ENCODE data around the gene NFKBIB.

DNA sequence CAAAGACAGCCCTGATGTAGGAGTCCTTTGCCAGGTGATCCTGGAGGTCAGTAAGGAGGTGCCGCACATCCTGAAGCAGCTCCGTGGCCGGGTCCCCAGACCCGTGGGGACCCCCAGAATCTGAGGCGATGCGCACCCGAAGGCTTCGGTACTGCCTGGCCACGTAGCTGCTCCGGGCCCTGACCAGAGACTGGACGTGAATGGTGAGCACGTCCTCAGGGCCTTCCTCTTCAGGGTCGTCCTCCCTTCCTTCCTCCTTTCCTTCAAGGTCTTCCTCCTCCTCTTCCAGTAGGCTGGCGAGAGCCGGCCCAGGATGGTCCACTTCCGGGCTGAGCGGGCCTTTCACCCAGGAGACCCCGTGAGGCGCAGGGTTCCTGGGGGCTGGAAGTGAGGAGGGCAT, 29.2 kb upstream of the NFKBIB start:
- TF ChIP-seq ZFP36 (IDR thresholded peaks at IDR 0.05; ENCODE audit: borderline replicate concordance, partially characterized antibody) (no peak), EP300 (IDR thresholded peaks at IDR 0.05) (no peak), PHF8 (IDR thresholded peaks at IDR 0.05; ENCODE audit: borderline replicate concordance, low read depth) (no peak), MYC (IDR thresholded peaks at IDR 0.05; ENCODE audit: borderline replicate concordance, low read length) (no peak), CEBPB (IDR thresholded peaks at IDR 0.05) (no peak), NPAS2 (CRISPR knock-in tag; IDR thresholded peaks at IDR 0.05; ENCODE audit: borderline replicate concordance) (no peak), SMC3 (IDR thresholded peaks at IDR 0.05) (no peak), ESRRA (IDR thresholded peaks at IDR 0.05; ENCODE audit: borderline replicate concordance, low read length) (no peak)
- TF ChIP-seq, protein P1, sequence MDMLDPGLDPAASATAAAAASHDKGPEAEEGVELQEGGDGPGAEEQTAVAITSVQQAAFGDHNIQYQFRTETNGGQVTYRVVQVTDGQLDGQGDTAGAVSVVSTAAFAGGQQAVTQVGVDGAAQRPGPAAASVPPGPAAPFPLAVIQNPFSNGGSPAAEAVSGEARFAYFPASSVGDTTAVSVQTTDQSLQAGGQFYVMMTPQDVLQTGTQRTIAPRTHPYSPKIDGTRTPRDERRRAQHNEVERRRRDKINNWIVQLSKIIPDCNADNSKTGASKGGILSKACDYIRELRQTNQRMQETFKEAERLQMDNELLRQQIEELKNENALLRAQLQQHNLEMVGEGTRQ (IDR thresholded peaks at IDR 0.05), result no peak
- TF ChIP-seq, protein P2, sequence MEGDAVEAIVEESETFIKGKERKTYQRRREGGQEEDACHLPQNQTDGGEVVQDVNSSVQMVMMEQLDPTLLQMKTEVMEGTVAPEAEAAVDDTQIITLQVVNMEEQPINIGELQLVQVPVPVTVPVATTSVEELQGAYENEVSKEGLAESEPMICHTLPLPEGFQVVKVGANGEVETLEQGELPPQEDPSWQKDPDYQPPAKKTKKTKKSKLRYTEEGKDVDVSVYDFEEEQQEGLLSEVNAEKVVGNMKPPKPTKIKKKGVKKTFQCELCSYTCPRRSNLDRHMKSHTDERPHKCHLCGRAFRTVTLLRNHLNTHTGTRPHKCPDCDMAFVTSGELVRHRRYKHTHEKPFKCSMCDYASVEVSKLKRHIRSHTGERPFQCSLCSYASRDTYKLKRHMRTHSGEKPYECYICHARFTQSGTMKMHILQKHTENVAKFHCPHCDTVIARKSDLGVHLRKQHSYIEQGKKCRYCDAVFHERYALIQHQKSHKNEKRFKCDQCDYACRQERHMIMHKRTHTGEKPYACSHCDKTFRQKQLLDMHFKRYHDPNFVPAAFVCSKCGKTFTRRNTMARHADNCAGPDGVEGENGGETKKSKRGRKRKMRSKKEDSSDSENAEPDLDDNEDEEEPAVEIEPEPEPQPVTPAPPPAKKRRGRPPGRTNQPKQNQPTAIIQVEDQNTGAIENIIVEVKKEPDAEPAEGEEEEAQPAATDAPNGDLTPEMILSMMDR (IDR thresholded peaks at IDR 0.05), result no peak

Measured in A549 (cell line).